GM21515 (cell line): ENCODE data around the gene GUCY1A2.
"Not testable (repeated sequence)": the region's sequence is repeated elsewhere in the genome, so short reads cannot be mapped to it uniquely, and the experiment has no call there.

Experiments
- ATAC-seq: cut with Tn5 transposase; IDR thresholded peaks from one replicate; pipeline ENCODE4 v1.9.1; 2021; ENCODE audit not compliant: unreplicated experiment

GUCY1A2 gene, protein sequence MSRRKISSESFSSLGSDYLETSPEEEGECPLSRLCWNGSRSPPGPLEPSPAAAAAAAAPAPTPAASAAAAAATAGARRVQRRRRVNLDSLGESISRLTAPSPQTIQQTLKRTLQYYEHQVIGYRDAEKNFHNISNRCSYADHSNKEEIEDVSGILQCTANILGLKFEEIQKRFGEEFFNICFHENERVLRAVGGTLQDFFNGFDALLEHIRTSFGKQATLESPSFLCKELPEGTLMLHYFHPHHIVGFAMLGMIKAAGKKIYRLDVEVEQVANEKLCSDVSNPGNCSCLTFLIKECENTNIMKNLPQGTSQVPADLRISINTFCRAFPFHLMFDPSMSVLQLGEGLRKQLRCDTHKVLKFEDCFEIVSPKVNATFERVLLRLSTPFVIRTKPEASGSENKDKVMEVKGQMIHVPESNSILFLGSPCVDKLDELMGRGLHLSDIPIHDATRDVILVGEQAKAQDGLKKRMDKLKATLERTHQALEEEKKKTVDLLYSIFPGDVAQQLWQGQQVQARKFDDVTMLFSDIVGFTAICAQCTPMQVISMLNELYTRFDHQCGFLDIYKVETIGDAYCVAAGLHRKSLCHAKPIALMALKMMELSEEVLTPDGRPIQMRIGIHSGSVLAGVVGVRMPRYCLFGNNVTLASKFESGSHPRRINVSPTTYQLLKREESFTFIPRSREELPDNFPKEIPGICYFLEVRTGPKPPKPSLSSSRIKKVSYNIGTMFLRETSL

DNA sequence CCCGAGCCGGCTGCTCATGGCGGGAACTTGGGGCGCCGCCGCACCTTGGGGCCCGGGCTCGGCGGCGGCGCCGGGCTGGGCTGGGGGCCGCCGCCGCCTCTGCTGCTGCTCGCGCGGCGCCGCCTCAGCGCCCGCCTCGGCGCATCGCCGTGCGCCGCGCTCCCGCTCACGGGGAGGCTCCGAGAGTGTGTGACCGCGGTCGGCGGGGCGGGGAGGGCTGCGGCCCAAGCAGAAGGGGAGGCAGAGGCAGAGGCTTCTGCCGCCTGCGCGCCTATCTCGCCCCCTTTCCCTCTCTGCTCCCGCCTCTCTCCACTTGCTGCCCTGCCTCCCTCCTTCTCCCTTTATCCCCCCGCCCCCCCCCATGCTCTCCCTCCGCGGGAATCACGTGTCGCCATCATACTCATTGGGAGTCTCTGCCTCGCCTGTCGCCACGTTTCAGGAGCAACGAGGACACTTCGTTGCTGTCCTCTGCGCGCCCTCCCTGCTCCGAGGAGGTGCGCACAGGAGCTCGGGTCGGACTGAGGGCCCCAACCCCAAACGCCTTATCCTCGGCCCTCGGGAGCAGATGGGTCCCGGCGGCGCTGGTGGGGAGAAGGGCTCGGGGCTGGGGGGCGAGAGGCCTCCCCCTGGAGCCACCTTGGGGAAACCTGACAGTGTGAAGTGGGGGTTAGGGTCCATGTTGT is at the start of gene GUCY1A2:
TSS of gene GUCY1A2 (minus strand) at position 258 of the 683 bp plus-strand sequence. CDS start 421 bp downstream, outside the sequence.
- peak; percentile 35 for ATAC-seq

- no peak for ATAC-seq
Measured at GRCh38 chr11:107054391-107054790, 36.1 kb upstream of the GUCY1A2 start.

DNA sequence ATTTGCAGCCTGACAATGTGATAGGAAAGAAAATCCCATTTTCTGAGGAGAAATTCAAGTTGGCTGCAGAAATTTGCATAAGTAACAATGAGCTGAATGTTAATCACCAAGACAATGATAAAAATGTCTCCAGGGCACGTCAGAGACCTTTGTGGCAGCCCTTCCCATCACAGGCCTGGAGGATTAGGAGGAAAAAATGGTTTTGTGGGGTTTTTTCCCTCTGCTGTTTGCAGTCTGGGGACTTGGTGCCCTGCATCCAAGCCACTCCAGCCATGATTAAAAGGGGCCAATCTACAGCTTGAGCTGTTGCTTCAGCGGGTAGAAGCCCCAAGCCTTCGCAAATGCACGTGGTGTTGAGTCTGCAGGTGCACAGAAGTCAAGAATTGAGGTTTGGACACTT is 33.1 kb upstream of the GUCY1A2 start:
- not testable (repeated sequence) for ATAC-seq

DNA sequence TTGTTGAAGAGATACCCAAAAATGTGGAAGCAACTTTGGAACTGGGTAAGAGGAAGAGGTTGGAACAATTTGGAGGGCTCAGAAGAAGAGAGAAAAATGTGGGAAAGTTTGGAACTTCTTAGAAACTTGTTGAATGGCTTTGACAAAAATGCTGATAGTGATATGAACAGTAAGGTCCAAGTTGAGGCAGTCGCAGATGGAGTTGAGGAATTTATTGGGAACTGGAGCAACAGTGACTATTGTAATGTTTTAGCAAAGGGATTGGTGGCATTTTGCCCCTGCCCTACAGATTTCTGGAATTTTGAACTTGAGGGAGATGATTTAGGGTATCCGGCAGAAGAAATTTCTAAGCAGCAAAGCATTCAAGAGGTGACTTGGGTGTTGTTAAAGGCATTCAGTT is 32.6 kb upstream of the GUCY1A2 start:
- not testable (repeated sequence) for ATAC-seq

DNA sequence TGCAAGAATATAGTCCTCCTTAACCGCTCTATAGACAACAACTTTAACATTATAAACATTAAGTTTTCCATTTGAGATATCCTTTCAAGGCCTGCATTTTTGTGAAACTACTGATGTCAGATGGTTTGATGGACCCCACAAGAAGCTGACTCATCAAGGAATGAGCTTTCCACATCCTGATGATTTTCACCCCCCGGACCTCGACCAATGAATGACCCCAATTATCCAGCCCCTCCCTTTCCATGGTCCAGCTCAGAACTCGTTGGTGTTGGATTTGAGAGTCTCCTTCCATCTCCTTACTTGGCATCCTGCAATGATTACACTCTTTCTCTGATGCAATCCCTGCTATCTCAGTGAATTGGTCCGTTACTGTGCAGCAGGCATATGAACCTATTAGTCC is 31.8 kb upstream of the GUCY1A2 start:
- no peak for ATAC-seq

- ATAC-seq = no peak
Measured at GRCh38 chr11:107044503-107044902, 26.2 kb upstream of the GUCY1A2 start.

GRCh38 chr11:107043242-107044006 is 25.1 kb upstream of the GUCY1A2 start:
- peak; percentile 73 for ATAC-seq

DNA sequence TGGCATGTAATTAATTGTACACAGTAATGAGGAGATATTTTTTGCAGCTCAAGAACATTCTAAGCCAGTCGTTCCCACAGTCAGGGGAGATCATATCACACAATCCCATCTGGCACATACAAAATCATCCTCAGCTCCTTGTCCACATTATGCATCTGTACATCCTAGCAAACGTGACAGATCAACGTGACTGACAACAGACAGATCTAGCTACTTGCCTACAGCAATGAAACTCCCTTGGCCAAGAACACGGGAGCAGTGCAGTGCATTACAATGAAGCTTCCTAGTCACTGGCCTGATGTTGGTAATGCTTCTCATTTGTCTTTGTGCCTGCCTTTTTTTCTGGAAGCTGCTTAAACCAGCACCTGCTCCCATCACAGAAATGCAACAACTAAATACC is 24.5 kb upstream of the GUCY1A2 start:
- ATAC-seq = no peak

DNA sequence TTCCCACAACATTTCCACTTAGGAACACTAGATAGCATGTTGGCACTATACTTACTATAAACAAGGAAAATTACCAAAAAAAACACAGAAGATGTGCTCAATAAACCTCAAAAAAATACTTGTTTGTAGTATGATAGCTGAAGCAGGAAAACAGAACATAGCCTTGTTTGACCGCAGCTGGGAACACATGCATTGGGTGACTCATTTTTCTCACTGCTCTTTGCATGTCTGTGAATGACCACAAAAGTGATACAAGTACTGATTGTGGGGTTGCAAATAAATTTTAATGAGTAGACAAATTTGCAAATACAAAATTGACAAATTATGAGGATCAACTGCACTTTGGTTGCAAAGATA is 22.8 kb upstream of the GUCY1A2 start:
- ATAC-seq = peak; percentile 59

GRCh38 chr11:107040433-107041087 is 22.3 kb upstream of the GUCY1A2 start:
- ATAC-seq = no peak

- ATAC-seq = no peak
Measured at GRCh38 chr11:107025673-107026072, 7.4 kb upstream of the GUCY1A2 start.

GRCh38 chr11:107020594-107020993 is 2.3 kb upstream of the GUCY1A2 start:
- ATAC-seq = no peak

DNA sequence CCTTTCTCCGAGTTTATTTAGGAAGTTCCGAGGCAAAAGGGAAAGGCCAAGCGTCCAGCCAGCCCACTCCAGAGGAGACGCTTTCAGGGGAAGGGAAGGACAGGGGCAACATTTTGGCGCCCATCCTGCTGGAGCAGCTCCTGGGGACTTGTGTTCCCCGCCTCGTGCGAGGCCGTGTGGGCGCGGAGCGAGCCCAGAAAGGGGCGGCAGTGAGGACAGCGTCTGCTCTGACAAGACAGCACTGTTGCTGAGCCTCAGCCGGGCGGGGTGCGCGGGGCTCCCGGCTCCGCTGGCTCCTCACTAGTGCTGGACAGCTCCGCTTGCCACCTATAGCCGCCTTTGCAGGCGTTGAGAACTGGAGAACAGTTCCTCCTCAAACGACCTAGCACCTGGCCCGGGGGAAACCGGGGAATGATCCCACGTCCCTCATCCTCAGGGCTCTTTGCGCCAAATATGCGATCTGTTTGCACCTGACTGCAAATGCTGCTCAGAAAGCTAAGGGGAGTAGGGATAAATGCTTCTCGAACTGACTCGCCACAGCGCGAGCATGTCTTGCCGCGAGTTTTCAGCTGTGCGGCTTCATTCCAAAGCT is 722 bp upstream of the GUCY1A2 start:
- no peak for ATAC-seq

- peak; percentile 74 for ATAC-seq
Measured at GRCh38 chr11:107017433-107018218, 650 bp downstream of the GUCY1A2 start.

GRCh38 chr11:107017104-107017432 is 1.2 kb downstream of the GUCY1A2 start:
- no peak for ATAC-seq

DNA sequence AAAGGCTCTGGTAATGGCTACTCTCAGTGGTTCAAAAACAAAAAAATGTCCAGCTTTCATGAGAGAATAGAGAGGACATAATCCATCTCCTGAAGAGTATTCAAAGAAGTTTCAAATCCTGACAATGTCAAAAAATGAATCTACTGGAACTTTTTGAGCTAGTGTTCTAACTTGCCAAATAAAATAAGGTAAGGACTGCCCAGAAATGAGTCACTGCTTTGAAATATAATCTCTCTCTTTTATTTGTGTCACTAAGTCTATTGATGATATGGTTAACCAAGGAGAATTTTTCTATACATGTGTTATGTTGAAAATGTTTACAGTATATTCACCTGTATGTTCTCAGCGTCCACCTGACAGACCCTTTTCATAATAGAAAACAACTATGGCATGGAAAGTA is 3.4 kb downstream of the GUCY1A2 start:
- no peak for ATAC-seq

- no peak for ATAC-seq
Measured at GRCh38 chr11:107011977-107012376, 6.3 kb downstream of the GUCY1A2 start.

DNA sequence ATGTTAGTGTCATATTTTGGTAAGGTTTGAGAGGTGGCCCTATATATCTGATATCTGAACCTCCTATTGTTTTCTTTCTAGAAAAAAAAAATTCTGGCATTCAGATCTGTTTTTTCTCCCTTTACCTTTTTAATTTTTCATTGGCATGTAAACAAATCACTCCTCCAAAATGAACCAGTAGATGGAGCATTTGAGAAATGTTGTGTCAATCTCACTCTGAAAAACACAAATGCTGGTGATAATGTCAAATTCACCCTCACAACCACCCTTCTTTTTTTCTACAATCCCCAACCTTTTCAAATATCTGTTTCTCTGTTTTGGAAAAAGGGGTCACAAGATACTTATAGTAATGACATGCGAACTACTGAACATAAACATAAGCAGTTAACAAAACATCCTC is 9.1 kb downstream of the GUCY1A2 start:
- ATAC-seq = no peak

GRCh38 chr11:107006076-107006833 is 12.0 kb downstream of the GUCY1A2 start:
- no peak for ATAC-seq
